ENCODE results near the gene ARID1B. TPM values are rescaled to one million over a fixed set of nuclear protein-coding genes. Genes with fewer than 3 reads are reported as not detected.

Gene ARID1B
- total and polyA plus RNA-seq, 10 of the 15 experiments (the other 5 are each of a cell fraction or from before 2014, with no cell fraction given), result 24.7 to 133 (median 54.6) TPM

- no peak for TF ChIP-seq NBN (IDR thresholded peaks at IDR 0.05)
- TF ChIP-seq ESRRA (IDR thresholded peaks at IDR 0.05; ENCODE audit: low read length), result no peak
- TF ChIP-seq POLR2AphosphoS5 (IDR thresholded peaks at IDR 0.05; ENCODE audit: low read length), result no peak
- TF ChIP-seq SIN3A (IDR thresholded peaks at IDR 0.05; ENCODE audit: low read depth, low read length), result no peak
- TF ChIP-seq RUNX3 (IDR thresholded peaks at IDR 0.05; ENCODE audit: low read length), result peak; percentile 52; the same call in 1 of the 2 replicates
- TF ChIP-seq MYB (IDR thresholded peaks at IDR 0.05; ENCODE audit: borderline replicate concordance, low read depth, low read length), result no peak
- no peak for TF ChIP-seq CEBPB (IDR thresholded peaks at IDR 0.05; ENCODE audit: borderline replicate concordance in 1 of 2, low read depth in 2 of 2, low read length in 2 of 2)
- no peak for TF ChIP-seq ZNF622 (IDR thresholded peaks at IDR 0.05)
- no peak for TF ChIP-seq SRF (IDR thresholded peaks at IDR 0.05; ENCODE audit: low read depth in 2 of 2, low read length in 2 of 2)
- no peak for TF ChIP-seq CREB1 (IDR thresholded peaks at IDR 0.05; ENCODE audit: low read depth)
- TF ChIP-seq HCFC1 (IDR thresholded peaks at IDR 0.05; ENCODE audit: low read length), result no peak
- TF ChIP-seq EP300 (IDR thresholded peaks at IDR 0.05; ENCODE audit: borderline replicate concordance in 1 of 2, control insufficient read depth in 1 of 2, low read depth in 2 of 2, low read length in 2 of 2), result 0 out of 4 replicates have a peak, but pooled peaks of 1 of the 2 experiments have one; percentile 24
- TF ChIP-seq ATF2 (IDR thresholded peaks at IDR 0.05; ENCODE audit: low read length), result no peak
- no peak for TF ChIP-seq SREBF1 (IDR thresholded peaks at IDR 0.05; ENCODE audit: low read length)
- TF ChIP-seq ZBTB40 (IDR thresholded peaks at IDR 0.05; ENCODE audit: borderline replicate concordance), result no peak
- TF ChIP-seq WRNIP1 (IDR thresholded peaks at IDR 0.05; ENCODE audit: borderline replicate concordance, low read depth, low read length), result no peak
- no peak for TF ChIP-seq KLF5 (IDR thresholded peaks at IDR 0.05; ENCODE audit: partially characterized antibody)
- TF ChIP-seq BCL3 (IDR thresholded peaks at IDR 0.05; ENCODE audit: borderline replicate concordance, insufficient read depth, low read depth, low read length, poor library complexity, severe bottlenecking), result no peak
- TF ChIP-seq CREM (IDR thresholded peaks at IDR 0.05; ENCODE audit: low read depth), result no peak
- no peak for TF ChIP-seq ZBTB33 (IDR thresholded peaks at IDR 0.05)
- TF ChIP-seq RFX5 (IDR thresholded peaks at IDR 0.05; ENCODE audit: low read depth, low read length), result no peak
- no peak for TF ChIP-seq BMI1 (IDR thresholded peaks at IDR 0.05; ENCODE audit: borderline replicate concordance)
Observed at GRCh38 chr6:156866220-156867015, 89.2 kb downstream of the ARID1B start (continued).

All from GM12878 (cell line).